GOT3 (cell line): Measurements from ENCODE around the gene TMEM60.

Source experiments
- DNase-seq: peaks from one replicate; lab custom pipeline; 2025; ENCODE audit warnings: mixed read lengths; lab: John Stamatoyannopoulos, UW

The TMEM60 gene

DNA sequence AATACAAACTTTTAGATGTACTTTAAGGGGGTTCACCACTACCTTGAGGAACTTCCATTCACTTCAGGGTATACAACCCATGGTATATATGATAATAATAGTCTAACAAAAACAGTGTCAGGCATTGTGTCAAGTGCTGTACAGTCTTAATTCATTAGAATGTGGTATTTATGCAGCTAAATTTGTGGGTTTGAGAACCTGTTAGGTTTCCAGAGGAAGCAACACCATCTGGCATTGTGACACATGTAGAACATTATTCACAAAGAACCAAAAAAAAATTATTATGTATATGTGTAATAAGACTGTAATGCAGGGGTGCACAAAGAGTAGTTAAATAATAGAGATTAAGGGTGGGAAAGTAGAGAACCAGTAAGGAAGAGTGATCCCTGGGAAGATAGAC lies 26.3 kb downstream of the TMEM60 start:
- no peak for DNase-seq

DNA sequence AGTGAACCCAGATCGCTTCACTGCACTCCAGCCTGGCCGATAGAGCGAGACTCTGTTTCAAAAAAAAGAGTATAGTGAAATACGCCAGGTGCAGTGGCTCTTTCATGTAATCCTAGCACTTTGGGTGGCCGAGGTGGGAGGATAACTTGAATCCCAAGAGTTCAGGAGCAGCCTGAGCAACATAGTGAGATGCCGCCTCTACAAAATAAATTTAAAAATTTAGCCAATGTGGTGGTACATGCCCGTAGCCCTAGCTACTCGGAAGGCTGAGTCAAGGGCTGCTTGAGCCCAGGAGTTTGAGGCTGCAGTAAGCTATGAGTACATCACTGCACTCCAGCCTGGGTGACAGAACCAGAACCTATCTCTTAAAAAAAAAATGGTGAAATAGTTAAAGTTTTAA lies 27.9 kb downstream of the TMEM60 start:
- no peak for DNase-seq

DNA sequence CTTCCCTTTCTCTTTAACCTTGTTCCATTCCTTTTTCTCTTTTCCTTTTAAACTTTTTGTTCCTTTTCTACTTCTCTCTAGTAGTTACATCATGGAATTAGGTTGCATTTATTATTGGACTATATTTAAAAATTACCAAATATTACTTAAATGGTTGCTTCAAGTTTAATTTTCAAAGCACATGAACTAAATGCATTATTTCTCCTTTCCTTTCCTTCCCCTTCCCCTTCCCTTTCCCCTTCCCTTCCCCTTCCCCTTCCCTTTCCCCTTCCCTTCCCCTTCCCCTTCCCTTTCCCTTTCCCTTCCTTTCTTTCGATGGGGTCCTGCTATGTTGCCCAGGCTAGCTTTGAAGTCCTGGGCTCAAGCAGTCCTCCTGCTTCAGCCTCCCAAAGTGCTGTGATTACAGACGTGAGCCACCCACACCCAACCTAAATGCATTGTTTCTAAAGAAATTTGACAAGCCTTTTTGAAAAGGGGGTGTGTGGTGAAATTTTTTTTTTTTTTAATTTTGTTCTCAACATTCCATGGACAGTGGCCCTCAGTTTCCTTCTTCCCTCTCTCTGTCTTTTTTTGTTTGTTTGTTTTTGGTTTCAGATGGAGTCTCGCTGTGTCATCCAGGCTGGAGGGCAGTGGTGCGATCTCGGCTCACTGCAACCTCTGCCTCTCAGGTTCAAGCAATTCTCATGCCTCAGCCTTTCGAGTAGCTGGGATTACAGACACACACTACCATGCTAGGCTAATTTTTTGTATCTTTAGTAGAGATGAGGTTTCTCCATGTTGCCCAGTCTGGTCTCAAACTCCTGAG lies 31.2 kb downstream of the TMEM60 start:
- no peak for DNase-seq

DNA sequence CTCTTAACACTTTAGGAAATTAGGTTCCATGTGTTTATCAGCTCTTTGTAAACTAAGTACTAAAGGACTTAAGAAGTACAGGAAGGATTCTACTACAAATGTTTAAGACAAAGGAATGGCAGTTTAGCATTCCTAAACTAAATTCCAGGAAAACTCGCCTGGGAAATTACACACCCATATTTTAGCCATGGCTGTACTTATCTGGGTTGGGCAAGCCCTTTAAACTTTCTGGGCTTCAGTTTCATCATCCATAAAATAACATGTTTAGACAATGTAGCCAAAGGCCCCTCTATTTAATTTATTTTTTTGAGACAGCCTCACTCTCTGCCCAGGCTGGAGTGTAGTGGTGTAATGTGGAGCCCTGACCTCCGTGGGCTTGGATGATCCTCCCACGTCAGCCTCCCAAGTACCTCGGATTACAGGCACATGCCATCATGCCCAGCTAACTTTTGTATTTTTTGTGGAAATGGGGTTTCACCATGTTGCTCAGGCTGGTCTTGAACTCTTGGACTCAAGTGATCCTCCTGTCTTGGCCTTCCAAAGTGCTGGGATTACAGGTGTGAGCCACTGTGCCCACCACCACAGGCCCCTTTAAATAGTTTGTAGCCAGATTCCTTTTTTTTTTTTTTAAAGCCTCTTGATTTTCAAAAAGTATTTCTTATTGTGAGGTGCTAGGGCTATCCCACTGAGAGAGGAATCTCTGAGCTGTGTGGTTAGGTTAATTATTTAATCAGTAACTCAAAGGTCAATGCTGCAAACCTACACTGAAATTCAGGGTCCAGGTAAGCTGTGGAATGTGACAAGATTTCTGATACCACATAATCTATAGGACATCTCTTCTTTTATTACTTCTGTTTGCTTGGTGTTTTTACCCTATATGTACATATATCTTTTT lies 32.1 kb downstream of the TMEM60 start:
- DNase-seq = no peak

DNA sequence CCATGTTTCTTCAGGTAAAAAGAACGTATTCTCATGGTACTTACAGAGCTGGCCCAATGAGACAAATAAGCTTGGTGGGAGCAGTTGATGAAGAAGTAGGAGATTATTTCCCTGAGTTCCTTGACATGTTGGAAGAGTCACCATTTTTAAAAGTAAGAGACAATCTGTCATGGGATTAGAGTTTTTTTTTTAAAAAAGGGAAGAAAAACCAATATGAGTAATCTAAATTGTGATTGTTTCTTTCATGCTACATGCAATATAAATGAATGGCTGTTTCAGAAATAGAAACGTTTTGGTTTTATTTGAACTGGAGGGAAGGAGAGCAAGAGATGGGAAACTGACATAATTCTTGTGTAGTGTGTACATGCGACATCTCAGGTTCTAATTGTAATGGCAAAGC lies 32.8 kb downstream of the TMEM60 start:
- no peak for DNase-seq

DNA sequence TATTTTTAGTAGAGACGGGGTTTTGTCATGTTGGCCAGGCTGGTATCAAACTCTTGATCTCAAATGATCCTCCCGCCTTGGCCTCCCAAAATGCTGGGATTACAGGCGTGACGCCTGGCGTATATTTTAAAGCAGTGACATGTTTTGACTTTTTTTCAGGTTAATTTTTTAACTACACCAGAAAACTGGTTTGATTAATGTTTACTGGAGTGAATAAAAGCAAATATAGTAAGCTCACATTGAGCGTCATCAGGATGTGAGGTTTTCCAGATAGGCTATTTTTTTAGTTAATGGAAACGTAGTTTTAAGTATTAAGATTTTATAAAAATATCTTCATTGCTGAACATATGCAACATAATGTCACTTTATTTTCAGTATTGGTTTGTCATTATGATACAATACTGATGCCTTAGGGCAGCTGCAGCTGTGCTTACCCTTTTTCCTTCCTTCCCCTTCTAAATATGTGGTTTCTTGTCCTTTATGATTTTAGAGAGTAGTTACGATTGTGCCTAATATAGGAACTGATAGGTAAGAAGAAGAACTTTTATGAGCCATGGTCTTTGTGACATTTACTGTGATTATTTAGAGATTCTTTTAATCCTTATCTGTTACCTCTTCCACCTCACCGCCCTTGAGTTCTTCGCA lies 37.3 kb downstream of the TMEM60 start:
- DNase-seq = no peak

DNA sequence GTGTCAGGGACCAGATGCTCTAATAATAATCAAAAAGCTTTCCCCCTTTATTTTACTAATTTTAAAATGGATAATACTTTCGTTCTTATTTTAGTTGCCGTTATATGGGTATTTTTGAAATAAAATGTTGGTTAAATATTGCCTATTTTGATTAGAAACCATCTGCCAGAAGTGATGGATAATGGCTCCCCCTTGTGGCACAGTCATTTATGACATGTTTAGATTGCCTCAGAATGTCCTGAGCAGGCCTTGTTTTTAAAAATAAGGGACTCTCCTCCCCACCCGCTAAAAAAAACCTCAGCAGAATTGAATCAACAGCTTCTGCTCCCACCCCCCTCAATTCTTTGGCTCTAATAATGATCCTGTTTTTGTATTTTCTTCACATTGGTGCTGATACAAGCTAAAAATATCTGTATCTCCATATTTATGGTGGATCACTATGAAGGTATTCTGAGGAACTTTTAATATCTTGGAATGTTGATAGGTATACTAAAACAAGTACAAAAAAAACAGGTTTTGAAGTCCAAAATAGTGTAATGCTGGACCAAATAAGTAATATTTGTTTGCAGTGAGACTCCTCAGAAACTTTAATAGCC lies 38.8 kb downstream of the TMEM60 start:
- no peak for DNase-seq

DNA sequence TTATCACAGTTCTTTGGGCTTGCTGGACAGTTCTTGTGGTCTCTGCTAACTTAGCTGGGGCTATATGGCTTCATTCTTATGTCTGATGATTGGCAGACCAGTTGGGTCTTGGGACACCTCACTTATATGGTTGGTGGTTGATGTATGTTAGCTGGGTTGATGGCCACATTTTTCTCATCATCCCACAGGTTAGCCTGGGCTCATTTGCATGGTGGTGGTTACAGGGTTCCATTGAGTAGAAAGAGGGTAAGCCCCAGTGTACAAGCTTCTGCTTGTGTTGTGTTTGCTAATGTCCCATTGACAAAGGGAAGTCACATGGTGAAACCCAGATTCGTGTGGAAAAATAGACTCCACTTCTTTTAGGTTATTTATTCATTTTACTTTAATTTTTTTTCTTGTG lies 40.6 kb downstream of the TMEM60 start:
- no peak for DNase-seq

DNA sequence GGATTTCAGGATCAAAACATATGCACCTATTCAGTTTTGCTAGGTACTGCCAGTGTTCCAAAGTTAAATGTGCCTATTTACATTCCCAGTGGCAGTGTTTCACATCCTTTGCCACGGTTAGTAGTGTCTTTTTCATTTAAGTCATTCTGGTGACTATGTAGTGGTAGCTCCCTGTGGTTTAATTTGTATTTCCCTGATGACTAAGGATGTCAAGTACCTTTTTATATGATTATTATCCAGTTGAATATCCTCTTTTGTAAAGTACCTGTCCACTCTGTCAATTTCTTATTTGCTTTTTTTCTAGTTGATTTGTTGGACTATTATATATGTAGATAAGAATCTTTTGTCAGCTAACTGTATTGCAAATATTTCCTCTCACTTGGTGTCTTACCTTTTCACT lies 45.1 kb downstream of the TMEM60 start:
- no peak for DNase-seq

DNA sequence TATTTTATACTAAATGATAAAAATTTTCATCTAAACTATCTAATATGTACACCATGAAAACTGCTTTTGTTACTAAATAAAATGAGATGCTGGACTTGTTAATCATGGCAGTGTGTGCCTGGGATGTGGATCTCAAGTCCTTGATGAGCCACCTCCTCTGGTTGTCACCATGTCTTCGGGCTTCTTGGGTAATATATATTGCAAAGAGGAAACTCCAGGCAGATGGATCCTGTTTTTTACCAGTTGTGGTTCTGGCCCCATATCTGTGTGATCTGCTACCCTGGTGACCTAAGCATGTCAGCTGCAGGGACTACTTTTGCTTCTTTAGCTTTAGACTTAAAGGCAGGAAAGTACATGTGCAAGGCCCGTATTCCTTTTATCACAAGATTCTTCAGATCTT lies 46.2 kb downstream of the TMEM60 start:
- no peak for DNase-seq

DNA sequence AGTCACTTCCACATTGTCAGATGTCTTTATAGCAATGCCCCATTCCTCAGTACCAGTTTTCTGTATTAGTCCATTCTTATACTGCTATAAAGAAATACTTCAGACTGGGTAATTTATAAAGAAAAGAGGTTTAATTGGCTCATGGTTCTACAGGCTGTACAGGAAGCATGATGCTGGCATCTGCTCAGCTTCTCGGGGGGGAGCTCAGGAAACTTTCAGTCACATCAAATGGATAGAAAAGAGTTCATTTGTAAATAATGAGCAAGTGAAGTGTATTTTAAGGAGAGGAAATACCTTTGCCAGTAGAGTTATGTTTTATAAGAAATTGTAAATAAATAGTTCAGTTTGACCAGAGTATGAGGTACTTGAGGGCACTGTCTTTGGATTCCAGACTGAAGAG lies 50.5 kb downstream of the TMEM60 start:
- DNase-seq = no peak

DNA sequence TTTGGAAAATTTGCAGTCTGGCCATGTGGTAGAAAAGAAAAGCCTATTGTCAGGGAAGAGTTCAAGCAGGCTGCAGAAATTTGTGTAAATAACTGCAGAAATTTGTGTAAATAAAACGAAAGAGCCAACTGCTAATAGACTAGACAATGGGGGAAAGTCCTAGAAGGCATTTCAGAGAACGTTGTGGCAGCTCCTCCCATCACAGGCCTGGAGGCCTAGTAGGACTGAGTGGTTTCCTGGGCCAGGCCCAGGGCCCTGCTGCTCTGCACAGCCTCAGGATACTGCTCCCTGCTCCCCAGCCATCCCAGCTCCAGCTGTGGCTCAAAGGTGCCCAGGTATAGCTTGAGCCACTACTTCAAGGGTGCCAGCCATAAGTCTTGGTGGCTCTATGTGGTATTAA lies 51.1 kb downstream of the TMEM60 start:
- DNase-seq = no peak

DNA sequence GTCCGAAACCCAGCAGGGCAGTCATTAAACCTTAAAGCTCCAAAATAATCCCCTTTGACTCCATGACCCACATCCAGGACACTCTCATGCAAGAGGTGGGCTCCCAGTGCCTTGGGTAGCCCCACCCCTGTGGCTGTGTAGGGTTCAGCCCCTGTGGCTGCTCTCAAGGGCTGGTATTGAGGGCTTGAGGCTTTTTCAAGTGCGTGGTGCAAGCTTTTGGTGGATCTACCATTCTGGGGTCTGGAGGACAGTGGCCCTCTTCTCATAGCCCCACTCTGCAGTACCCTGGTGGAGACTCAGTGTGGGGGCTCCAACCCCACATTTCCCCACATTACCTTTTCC lies 51.4 kb downstream of the TMEM60 start:
- DNase-seq = no peak

DNA sequence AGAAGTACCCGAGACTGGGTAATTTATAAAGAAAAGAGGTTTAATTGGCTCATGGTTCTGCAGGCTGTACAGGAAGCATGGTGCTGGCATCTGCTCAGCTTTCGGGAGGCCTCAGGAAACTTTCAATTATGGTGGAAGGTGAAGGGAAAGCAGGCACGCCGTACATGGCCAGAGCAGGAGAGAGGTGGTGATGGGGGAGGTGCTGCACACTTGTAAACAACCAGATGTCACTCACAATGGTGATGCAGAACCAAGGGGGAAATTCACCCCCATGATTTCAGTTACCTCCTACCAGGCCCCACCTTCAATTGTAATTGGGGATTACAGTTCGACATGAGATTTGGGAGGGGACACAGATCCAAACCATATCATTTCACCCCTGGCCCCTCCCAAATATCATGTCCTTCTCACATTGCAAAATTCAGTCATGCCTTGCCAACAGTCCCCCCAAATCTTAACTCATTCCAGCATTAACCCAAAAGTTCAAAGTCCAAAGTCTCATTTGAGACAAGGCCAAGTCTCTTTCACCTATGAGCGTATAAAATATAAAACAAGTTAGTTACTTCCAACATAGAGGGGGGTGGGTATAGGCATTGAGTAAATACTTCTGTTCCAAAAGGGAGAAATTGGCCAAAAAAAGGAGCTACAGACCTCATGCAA lies 51.9 kb downstream of the TMEM60 start:
- DNase-seq = no peak

DNA sequence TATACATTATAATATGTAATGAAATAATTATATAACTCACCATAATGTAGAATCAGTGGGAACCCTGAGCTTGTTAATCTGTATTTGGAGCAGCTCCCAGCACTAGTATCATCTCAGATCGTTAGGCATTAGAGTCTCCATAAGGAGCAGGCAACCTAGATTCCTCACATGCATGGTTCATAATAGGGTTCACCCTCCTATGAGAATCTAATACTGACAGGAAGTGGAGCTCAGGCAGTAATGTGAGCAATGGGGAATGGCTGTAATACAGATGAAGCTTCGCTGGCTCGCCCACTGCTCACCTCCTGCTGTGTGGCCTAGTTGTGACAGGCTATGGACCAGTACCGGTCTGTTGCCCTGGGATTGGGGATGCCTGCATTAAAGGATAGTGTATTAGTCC lies 52.5 kb downstream of the TMEM60 start:
- DNase-seq = no peak
